IMR-90 (cell line): ENCODE measurements around the gene RAN. TPM values are rescaled to one million over a fixed set of nuclear protein-coding genes. Genes with fewer than 3 reads are reported as not detected.

Source experiments
- ATAC-seq: fragments of 200-7000 bp; cut with Tn5 transposase; 2 replicates; pipeline ENCODE4 v1.9.1; 2020; ENCODE audit warnings: low read depth, mild to moderate bottlenecking, moderate library complexity
- BruUV-seq: library from RNA; stranded (reverse); fragments of 400-500 nt; replicated peaks from 2 replicates; lab custom pipeline; 2021; lab: Mats Ljungman, UMichigan
- CTCF ChIA-PET: fragments of 300-600 bp; formaldehyde crosslinking; extraction: SDS; loops from one replicate; lab custom pipeline; 2021; ENCODE audit warnings: antibody characterized with exemption; lab: Yijun Ruan, JAX
- POLR2A ChIA-PET: fragments of 300-600 bp; sonication (Branson Sonifier 250); formaldehyde crosslinking; loops from one replicate; lab custom pipeline; 2022; ENCODE audit warnings: antibody characterized with exemption; ENCODE audit not compliant: unreplicated experiment; lab: Charles Lee
- DNase-seq: peaks from one replicate; pipeline ENCODE4 v3.0.0; 2013
- H2AFZ ChIP-seq: replicated peaks from 2 replicates; pipeline ENCODE3; 2013; ENCODE audit warnings: low read length, mild to moderate bottlenecking; ENCODE audit not compliant: poor library complexity
- H2AK5ac ChIP-seq: 2 replicates; pipeline ENCODE4 v1.6.1; 2013; ENCODE audit warnings: low read depth, low read length, inconsistent platforms
- H2AK9ac ChIP-seq: replicated peaks from 2 replicates; pipeline ENCODE3; 2013; ENCODE audit warnings: mild to moderate bottlenecking, low read depth, low read length, moderate library complexity; ENCODE audit not compliant: poor library complexity
- H2BK120ac ChIP-seq: 2 replicates; pipeline ENCODE4 v1.6.1; 2013; ENCODE audit warnings: low read depth, low read length, inconsistent platforms
- H2BK15ac ChIP-seq: 3 replicates; pipeline ENCODE4 v1.6.1; 2013; ENCODE audit warnings: low read depth, low read length, inconsistent platforms
- H2BK20ac ChIP-seq: 2 replicates; pipeline ENCODE4 v1.6.1; 2013; ENCODE audit warnings: low read depth, mild to moderate bottlenecking, inconsistent platforms, low read length, moderate library complexity
- H2BK5ac ChIP-seq: 2 replicates; pipeline ENCODE4 v1.6.1; 2013; ENCODE audit warnings: mild to moderate bottlenecking, low read depth, low read length, inconsistent platforms; ENCODE audit not compliant: poor library complexity, severe bottlenecking
- H3K14ac ChIP-seq: replicated peaks from 2 replicates; pipeline ENCODE4 v1.6.1; 2013; ENCODE audit warnings: low read depth, low read length, inconsistent platforms
- H3K18ac ChIP-seq: 2 replicates; pipeline ENCODE4 v1.6.1; 2013; ENCODE audit warnings: low read depth, low read length, control low read depth
- H3K23ac ChIP-seq: 2 replicates; pipeline ENCODE4 v1.6.1; 2013; ENCODE audit warnings: low read depth, low read length, inconsistent platforms
- H3K27ac ChIP-seq: 2 replicates; pipeline ENCODE4 v1.5.1; 2013; ENCODE audit warnings: mild to moderate bottlenecking, control low read depth, low read length; ENCODE audit not compliant: insufficient read depth
- H3K27me3 ChIP-seq: 2 replicates; pipeline ENCODE4 v1.6.1; 2013; ENCODE audit warnings: low read length; ENCODE audit not compliant: control insufficient read depth, insufficient read depth
- H3K36me3 ChIP-seq: 2 replicates; pipeline ENCODE4 v1.6.1; 2013; ENCODE audit warnings: low read length, mixed read lengths; ENCODE audit not compliant: control insufficient read depth, insufficient read depth
- H3K4ac ChIP-seq: 2 replicates; pipeline ENCODE4 v1.6.1; 2013; ENCODE audit warnings: low read depth, low read length, inconsistent platforms
- H3K4me1 ChIP-seq: 2 replicates; pipeline ENCODE4 v1.6.1; 2013; ENCODE audit warnings: low read length, mixed read lengths; ENCODE audit not compliant: control insufficient read depth, insufficient read depth
- H3K4me2 ChIP-seq: 2 replicates; pipeline ENCODE4 v1.6.1; 2013; ENCODE audit warnings: low read depth, mild to moderate bottlenecking, control low read depth, low read length, moderate library complexity
- H3K4me3 ChIP-seq: 2 replicates; pipeline ENCODE4 v1.5.1; 2013; ENCODE audit warnings: low read depth, mild to moderate bottlenecking, control low read depth, low read length, moderate library complexity; ENCODE audit not compliant: insufficient read depth
- H3K56ac ChIP-seq: 2 replicates; pipeline ENCODE4 v1.6.1; 2013; ENCODE audit warnings: low read length, inconsistent platforms; ENCODE audit not compliant: insufficient read depth; ENCODE audit errors: extremely low read depth
- H3K79me1 ChIP-seq, 2 experiments: 2 replicates each; pipeline ENCODE4 v1.6.1; 2013; ENCODE audit warnings: low read length in 2 of 2, inconsistent platforms in 1 of 2, low read depth in 1 of 2
- H3K9ac ChIP-seq: 2 replicates; pipeline ENCODE4 v1.6.1; 2013; ENCODE audit warnings: low read depth, low read length, control low read depth
- H3K9me1 ChIP-seq: 2 replicates; pipeline ENCODE4 v1.6.1; 2013; ENCODE audit warnings: low read length, inconsistent platforms; ENCODE audit not compliant: insufficient read depth
- H3K9me3 ChIP-seq: 2 replicates; pipeline ENCODE4 v1.6.1; 2013; ENCODE audit warnings: low read length; ENCODE audit not compliant: control insufficient read depth, insufficient read depth
- H4K20me1 ChIP-seq: 2 replicates; pipeline ENCODE4 v1.6.1; 2013; ENCODE audit warnings: low read length, inconsistent platforms; ENCODE audit not compliant: insufficient read depth
- H4K5ac ChIP-seq: 2 replicates; pipeline ENCODE4 v1.6.1; 2013; ENCODE audit warnings: mild to moderate bottlenecking, low read depth, low read length, control low read depth
- H4K8ac ChIP-seq, 2 experiments: 2 replicates each; pipeline ENCODE4 v1.6.1; 2013; ENCODE audit warnings: low read depth in 2 of 2, low read length in 2 of 2, control low read depth in 1 of 2, inconsistent platforms in 1 of 2
- H4K91ac ChIP-seq: 2 replicates; pipeline ENCODE4 v1.6.1; 2013; ENCODE audit warnings: low read depth, low read length, inconsistent platforms; ENCODE audit not compliant: insufficient read depth
- BHLHE40 ChIP-seq: fragments of 150-350 bp; IDR thresholded peaks from 2 replicates; pipeline ENCODE4 v1.6.1; 2016; ENCODE audit warnings: mild to moderate bottlenecking, low read depth, low read length
- CHD1 ChIP-seq: IDR thresholded peaks from 2 replicates; pipeline ENCODE4 v1.6.1; 2012; ENCODE audit warnings: low read depth, low read length, improper control_type of control experiment
- FOS ChIP-seq: fragments of 150-350 bp; IDR thresholded peaks from 2 replicates; pipeline ENCODE4 v1.6.1; 2016; ENCODE audit warnings: low read depth, low read length
- MAFK ChIP-seq: IDR thresholded peaks from 2 replicates; pipeline ENCODE4 v1.6.1; 2012; ENCODE audit warnings: low read depth, low read length, improper control_type of control experiment
- MXI1 ChIP-seq: IDR thresholded peaks from 2 replicates; pipeline ENCODE4 v1.6.1; 2012; ENCODE audit warnings: low read depth, mild to moderate bottlenecking, low read length, moderate library complexity, borderline replicate concordance
- NFE2L2 ChIP-seq: fragments of 150-350 bp; IDR thresholded peaks from 2 replicates; pipeline ENCODE4 v1.6.1; 2016; ENCODE audit warnings: low read depth, mild to moderate bottlenecking, low read length
- POLR2A ChIP-seq: IDR thresholded peaks from 2 replicates; pipeline ENCODE4 v1.6.1; 2012; ENCODE audit warnings: mild to moderate bottlenecking, low read depth, low read length
- RCOR1 ChIP-seq: IDR thresholded peaks from 2 replicates; pipeline ENCODE4 v1.6.1; 2012; ENCODE audit warnings: mild to moderate bottlenecking, low read length, improper control_type of control experiment; ENCODE audit not compliant: insufficient replicate concordance
- RFX5 ChIP-seq: IDR thresholded peaks from 2 replicates; pipeline ENCODE4 v1.8.0; 2012; ENCODE audit warnings: low read depth, mild to moderate bottlenecking, low read length, moderate library complexity
- SMC3 ChIP-seq: fragments of 150-350 bp; IDR thresholded peaks from 2 replicates; pipeline ENCODE4 v1.6.1; 2016; ENCODE audit warnings: low read depth, mild to moderate bottlenecking, antibody characterized with exemption, low read length, moderate library complexity
- WGBS, 2 experiments: methylation state at CpG; one replicate each; pipeline versions ENCODE4 v1.1.5 to v1.1.7; 2013; ENCODE audit warnings: missing lambda C conversion rate in 2 of 2; ENCODE audit not compliant: insufficient read length in 1 of 2; ENCODE audit errors: extremely low coverage in 2 of 2; 5-methylcytosine and 5-hydroxymethylcytosine counted together
- dilution Hi-C: fragments of 300-500 bp; cut with HindIII; formaldehyde crosslinking; loops from one replicate; pipeline ENCODE4 v1.14.3; 2018; ENCODE audit warnings: low sequenced_read_pairs; ENCODE audit not compliant: unreplicated experiment
- in situ Hi-C: fragments of 300-500 bp; cut with MboI; formaldehyde crosslinking; loops from 3 replicates; pipeline ENCODE4 v1.14.3; 2019; ENCODE audit warnings: low sequenced_read_pairs, inconsistent platforms, mixed read lengths
- intact Hi-C: fragments of 100-400 bp; cut with micrococcal nuclease; formaldehyde crosslinking; loops from 2 replicates; pipeline ENCODE4 v1.10.0; 2022
- polyA plus RNA-seq, 3 experiments: library from polyadenylated mRNA; depleted of rRNA; stranded (reverse); fragments of >200 nt; gene quantifications; 2 replicates each; pipeline ENCODE4 v1.2.3, GENCODE V29; 2012; ENCODE audit warnings: low replicate concordance in 1 of 3
- total RNA-seq: library from RNA; depleted of rRNA; stranded (reverse); fragments of >200 nt; gene quantifications from 2 replicates; pipeline ENCODE4 v1.2.3, GENCODE V29; 2012
- TF ChIP-seq, protein P1 (sequence below): fragments of 150-350 bp; IDR thresholded peaks from 2 replicates; pipeline ENCODE4 v1.6.1; 2017; ENCODE audit warnings: mild to moderate bottlenecking, antibody characterized with exemption, low read length, low read depth
- TF ChIP-seq, protein P2 (sequence below): fragments of 150-350 bp; IDR thresholded peaks from 2 replicates; pipeline ENCODE4 v1.6.1; 2016; ENCODE audit warnings: low read depth, mild to moderate bottlenecking, low read length, moderate library complexity, borderline replicate concordance

The RAN gene
- total and polyA plus RNA-seq, 2 of the 4 experiments (the other 2 are of a cell fraction), result 910 to 984 TPM

DNA sequence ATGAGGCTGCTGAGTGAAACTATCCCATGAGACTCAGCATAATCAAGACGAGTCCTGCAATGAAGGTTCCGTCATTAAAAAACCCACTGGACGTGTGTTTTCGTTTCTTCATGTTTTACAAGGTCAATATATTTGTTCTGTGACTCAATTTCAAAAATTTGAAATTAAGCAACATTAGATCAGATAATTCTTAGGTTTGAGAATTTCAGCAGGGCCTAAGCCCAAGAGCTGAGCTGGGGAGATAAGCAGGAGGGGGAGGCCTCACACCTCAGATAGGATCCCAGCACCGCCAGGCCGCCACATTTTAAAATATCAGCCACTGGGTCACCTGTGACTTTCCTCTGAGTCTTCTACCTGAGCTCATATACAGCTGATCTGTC, 46.1 kb upstream of the RAN start:
- no peaks in the 10 kb centered on the region for H3K27me3 ChIP-seq
- 0 out of 2 replicates have a peak overlapping the region, but pooled peaks have one; percentile 42 for H3K23ac ChIP-seq
- H2BK15ac ChIP-seq, result no peak overlapping the region
- no CpG with 5 or more reads among the region's 6 CpGs for WGBS, 2 experiments
- DNase-seq, result no peak
- peak overlapping the region; percentile 66 for H2AK9ac ChIP-seq
- H3K4me3 ChIP-seq, result no peak overlapping the region
- CTCF ChIA-PET, result interaction anchor here (0.9 to 1.5 kb wide), 2 partner anchors 9 to 13 kb away, joined by 3 to 6 read pairs; no protein-coding TSS in a partner anchor
- peak overlapping the region; percentile 70 to 77; a peak in 3 of 4 replicates for H4K8ac ChIP-seq
- H2AK5ac ChIP-seq, result peak overlapping the region; percentile 78; the same call in 1 of the 2 replicates
- intact Hi-C loops (no loop called here), dilution Hi-C loops (no loop called here), in situ Hi-C loops (no loop called here)
- peak overlapping the region; percentile 70 for H2BK5ac ChIP-seq
- no peak overlapping the region for H3K56ac ChIP-seq
- H4K20me1 ChIP-seq, result peaks cover 17% of the 10 kb centered on the region
- peaks cover 15% of the 10 kb centered on the region; the same call in 1 of the 2 replicates for H3K9me1 ChIP-seq
- peaks cover 14% of the 10 kb centered on the region for H3K36me3 ChIP-seq
- POLR2A ChIA-PET, result no interaction called here
- 0 out of 2 replicates have a peak overlapping the region, but pooled peaks have one; percentile 86 for H3K18ac ChIP-seq
- peak overlapping the region; percentile 71 for H4K5ac ChIP-seq
- peak overlapping the region; percentile 83 for H3K4ac ChIP-seq
- H3K79me1 ChIP-seq, result peaks cover 34 to 47% of the 10 kb centered on the region in 2 experiments
- peak overlapping the region; percentile 46; the same call in 1 of the 2 replicates for H4K91ac ChIP-seq
- H3K9ac ChIP-seq, result no peak overlapping the region
- no peak overlapping the region for H2AFZ ChIP-seq
- peaks cover 16% of the 10 kb centered on the region for H3K4me1 ChIP-seq
- no peak for ATAC-seq
- TF ChIP-seq RFX5 (no peak), POLR2A (no peak), MAFK (no peak), SMC3 (no peak), RCOR1 (no peak), MXI1 (no peak), CHD1 (no peak), NFE2L2 (no peak), BHLHE40 (no peak), FOS (no peak)
- TF ChIP-seq, protein P1, sequence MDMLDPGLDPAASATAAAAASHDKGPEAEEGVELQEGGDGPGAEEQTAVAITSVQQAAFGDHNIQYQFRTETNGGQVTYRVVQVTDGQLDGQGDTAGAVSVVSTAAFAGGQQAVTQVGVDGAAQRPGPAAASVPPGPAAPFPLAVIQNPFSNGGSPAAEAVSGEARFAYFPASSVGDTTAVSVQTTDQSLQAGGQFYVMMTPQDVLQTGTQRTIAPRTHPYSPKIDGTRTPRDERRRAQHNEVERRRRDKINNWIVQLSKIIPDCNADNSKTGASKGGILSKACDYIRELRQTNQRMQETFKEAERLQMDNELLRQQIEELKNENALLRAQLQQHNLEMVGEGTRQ, result no peak
- TF ChIP-seq, protein P2, sequence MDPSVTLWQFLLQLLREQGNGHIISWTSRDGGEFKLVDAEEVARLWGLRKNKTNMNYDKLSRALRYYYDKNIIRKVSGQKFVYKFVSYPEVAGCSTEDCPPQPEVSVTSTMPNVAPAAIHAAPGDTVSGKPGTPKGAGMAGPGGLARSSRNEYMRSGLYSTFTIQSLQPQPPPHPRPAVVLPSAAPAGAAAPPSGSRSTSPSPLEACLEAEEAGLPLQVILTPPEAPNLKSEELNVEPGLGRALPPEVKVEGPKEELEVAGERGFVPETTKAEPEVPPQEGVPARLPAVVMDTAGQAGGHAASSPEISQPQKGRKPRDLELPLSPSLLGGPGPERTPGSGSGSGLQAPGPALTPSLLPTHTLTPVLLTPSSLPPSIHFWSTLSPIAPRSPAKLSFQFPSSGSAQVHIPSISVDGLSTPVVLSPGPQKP, result no peak
- H2BK120ac ChIP-seq, result peak overlapping the region; percentile 52; the same call in 1 of the 2 replicates
- no peaks in the 10 kb centered on the region for H3K9me3 ChIP-seq
- H2BK20ac ChIP-seq, result 0 out of 2 replicates have a peak overlapping the region, but pooled peaks have one; percentile 3
- H3K14ac ChIP-seq, result 0 out of 2 replicates have a peak overlapping the region, but pooled peaks have one; percentile 58
- BruUV-seq, result no TSS peak
- peak overlapping the region; percentile 70 for H3K27ac ChIP-seq
- no peak overlapping the region for H3K4me2 ChIP-seq
